ENCODE measurements around the gene USO1.
"Not testable (repeated sequence)": the region's sequence is repeated elsewhere in the genome, so short reads cannot be mapped to it uniquely, and the experiment has no call there.

USO1 gene, protein sequence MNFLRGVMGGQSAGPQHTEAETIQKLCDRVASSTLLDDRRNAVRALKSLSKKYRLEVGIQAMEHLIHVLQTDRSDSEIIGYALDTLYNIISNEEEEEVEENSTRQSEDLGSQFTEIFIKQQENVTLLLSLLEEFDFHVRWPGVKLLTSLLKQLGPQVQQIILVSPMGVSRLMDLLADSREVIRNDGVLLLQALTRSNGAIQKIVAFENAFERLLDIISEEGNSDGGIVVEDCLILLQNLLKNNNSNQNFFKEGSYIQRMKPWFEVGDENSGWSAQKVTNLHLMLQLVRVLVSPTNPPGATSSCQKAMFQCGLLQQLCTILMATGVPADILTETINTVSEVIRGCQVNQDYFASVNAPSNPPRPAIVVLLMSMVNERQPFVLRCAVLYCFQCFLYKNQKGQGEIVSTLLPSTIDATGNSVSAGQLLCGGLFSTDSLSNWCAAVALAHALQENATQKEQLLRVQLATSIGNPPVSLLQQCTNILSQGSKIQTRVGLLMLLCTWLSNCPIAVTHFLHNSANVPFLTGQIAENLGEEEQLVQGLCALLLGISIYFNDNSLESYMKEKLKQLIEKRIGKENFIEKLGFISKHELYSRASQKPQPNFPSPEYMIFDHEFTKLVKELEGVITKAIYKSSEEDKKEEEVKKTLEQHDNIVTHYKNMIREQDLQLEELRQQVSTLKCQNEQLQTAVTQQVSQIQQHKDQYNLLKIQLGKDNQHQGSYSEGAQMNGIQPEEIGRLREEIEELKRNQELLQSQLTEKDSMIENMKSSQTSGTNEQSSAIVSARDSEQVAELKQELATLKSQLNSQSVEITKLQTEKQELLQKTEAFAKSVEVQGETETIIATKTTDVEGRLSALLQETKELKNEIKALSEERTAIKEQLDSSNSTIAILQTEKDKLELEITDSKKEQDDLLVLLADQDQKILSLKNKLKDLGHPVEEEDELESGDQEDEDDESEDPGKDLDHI

GRCh38 chr4:75724066-75724866 lies at the start of gene USO1:
Gene USO1 (plus strand): TSS chr4:75724577. CDS start chr4:75724820, 243 bp downstream.
- peak; percentile 98 for DNase-seq

- DNase-seq = no peak
Measured at GRCh38 chr4:75675004-75675531, 49.3 kb upstream of the USO1 start.

- DNase-seq = no peak
Measured at GRCh38 chr4:75678473-75678872, 45.9 kb upstream of the USO1 start.

DNA sequence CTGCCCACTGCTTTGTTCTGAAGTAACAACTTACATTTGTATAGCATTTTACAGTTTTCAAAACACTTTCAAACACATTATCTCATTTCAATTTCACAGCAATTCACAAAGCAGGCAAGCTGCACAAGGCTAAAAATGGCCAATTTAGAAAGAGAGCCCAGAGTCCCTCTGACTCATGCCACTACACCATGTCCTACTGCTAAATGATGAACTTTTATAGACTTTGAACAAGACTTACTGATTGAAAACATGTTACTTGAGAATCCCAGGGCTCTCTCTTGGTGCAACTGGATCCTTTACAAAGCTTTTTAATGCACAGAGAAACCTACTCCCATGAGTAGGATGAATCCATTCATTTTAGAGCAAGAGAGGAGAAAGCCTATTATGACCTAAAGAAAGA lies 45.4 kb upstream of the USO1 start:
- no peak for DNase-seq

GRCh38 chr4:75679876-75680575 lies 44.4 kb upstream of the USO1 start:
- no peak for DNase-seq

DNA sequence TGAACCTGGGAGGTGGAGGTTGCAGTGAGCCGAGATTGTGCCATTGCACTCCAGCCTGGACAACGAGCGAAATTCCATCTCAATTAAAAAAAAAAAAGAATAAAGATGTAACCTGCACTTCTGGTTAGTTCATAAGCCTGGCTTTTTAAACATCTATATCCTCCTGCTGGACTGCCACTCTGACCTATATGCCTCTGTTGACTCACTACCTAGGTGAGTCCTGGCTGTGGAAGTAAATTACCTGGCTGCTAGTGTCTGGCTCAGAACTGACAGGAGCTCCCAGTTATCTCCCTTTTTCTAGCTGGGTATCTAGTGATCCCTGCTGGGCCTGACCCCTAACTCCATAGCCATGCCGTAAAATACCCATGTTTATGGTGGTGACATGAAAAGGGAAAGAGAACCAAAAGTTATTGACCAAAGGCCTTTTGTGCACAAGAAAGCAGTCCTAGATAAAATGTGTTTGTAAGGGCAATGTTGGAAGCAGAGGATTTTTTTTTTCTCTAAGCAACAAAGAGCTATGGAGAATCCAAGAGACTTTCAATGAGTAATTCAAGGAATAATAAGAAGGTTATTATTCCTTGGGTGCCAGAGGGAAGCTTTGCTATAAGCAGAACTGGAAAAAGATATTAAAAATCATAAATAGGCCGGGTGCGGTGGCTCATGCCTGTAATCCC lies 40.8 kb upstream of the USO1 start:
- no peak for DNase-seq

- DNase-seq = no peak
Measured at GRCh38 chr4:75685546-75686189, 38.7 kb upstream of the USO1 start.

- no peak for DNase-seq
Measured at GRCh38 chr4:75686346-75686745, 38.0 kb upstream of the USO1 start.

- DNase-seq = not testable (repeated sequence)
Measured at GRCh38 chr4:75687125-75687524, 37.3 kb upstream of the USO1 start.

GRCh38 chr4:75692066-75692465 lies 32.3 kb upstream of the USO1 start:
- DNase-seq = peak; percentile 10

- no peak for DNase-seq
Measured at GRCh38 chr4:75696071-75696470, 28.3 kb upstream of the USO1 start.

DNA sequence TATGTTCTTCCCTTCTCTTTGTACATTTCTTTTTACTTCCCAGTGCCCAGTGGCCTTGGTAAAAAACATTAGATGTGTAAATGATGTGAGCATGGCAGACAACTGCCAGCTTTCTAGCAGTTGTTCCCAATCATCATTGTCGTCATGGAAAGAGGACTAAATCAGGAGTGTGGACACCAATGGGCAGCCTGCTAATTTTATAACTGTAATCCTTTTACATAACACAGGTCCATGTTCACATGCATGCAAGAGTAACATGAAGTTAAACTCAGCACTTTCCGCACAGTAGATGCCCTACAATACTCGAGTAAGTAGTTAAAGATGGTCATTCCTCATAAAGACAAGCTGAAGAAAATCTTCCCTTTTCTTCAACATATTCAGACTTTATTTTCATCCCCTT lies 27.8 kb upstream of the USO1 start:
- DNase-seq = no peak

DNA sequence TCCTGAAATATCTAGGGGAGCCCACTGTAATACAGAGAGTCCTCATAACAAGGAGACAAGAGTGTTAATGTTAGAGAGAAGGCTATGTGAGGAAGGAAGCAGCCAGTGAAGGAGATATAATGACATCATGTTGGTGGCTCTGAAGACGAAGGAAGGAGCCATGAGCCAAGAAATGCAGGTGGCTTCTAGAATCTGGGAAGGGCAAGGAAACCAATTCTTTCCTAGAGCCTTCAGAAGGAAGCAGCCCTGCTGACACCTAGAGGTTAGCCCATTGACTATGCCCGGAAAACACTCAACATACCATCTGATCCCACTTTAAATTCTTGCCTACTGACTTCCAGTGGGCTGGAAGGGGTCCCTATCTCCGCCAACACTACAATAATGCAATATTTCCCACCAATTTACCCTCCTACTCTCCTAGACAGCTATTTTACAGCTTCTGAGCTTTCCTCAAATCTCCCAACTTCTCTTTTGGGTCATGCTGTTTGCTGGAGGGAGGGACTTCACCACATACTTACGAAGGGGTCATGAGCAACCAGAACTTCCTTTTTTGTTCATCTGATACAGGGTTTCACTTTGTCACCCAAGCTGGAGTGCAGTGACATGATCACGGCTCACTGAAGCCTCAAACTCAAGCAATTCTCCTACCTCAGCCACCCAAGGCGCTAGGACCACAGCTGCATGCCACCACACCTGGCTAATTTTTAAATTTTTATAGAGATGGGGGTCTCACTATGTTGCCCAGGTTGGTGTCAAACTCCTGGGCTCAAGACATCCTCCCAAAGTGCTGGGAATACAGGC lies 26.0 kb upstream of the USO1 start:
- no peak for DNase-seq

DNA sequence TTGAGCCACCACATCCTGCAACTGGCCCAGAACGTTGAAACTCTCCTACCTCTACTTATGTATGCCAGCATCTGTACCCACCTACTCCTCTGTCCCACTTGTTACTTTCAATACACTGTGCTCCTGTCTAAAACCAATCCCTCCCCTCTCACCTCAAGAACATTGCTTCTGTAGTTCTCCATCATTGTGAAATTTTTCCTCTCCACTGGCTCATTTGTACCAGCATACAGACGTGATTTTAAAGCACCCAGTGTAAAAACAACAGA lies 25.5 kb upstream of the USO1 start:
- no peak for DNase-seq

- no peak for DNase-seq
Measured at GRCh38 chr4:75699299-75699698, 25.1 kb upstream of the USO1 start.

DNA sequence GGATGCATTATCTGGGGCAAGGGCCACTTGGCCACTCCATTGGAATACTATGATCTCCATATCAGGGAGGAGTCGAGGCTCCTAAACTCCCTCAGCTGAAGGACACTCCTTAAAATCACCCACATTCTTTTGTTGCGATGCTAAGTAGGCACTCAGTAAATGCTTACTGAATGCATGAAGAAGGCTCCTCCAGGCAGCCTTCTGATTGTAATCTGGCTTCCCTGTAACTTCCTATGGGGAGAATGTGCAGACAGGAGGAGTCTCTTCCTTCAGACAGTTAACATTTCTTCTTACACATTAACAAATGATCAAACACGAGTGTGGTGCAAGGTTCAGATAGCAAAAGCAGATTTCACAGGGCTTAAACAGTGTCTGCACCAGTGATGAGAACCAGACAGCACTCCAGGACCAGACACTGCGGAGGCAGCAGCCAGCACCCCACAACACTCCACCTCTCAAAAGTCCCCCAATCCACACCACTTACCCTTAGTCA lies 21.4 kb upstream of the USO1 start:
- DNase-seq = no peak

DNA sequence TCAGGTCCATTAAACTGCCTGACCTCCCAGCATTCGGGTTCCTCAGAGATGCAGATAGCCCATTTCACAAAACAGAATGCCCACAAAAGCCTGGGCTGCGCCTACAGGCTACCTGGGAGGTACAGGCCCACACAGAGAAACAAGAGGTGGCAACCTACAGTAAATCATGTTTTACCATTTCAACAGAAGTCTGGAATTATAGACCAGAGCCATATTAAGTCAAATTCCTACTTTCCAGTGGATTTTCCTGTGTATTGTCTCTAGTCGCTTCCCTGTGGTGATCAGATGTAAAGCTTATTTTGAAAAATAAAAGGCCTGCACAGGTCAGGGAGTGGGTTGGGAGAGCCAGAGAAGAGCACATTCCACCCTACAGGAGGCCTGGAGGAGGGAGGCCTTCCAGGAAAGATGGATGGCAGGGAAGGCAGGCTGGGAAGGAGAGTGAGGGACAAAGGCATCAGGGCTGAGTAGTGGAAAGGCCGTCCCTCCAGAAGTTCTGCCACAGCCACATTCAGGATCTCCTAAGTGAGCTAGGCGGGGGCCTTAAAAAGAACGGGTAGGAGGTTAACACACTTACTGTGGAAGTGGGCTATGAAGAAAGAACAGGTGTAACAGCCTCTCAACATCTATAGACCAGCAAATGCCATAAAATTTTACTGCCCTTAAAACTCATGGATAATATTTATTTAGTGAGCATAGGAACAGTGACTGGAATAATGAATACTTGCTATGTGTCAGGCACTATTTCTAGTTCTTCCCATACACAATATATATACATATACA lies 19.0 kb upstream of the USO1 start:
- DNase-seq = no peak

DNA sequence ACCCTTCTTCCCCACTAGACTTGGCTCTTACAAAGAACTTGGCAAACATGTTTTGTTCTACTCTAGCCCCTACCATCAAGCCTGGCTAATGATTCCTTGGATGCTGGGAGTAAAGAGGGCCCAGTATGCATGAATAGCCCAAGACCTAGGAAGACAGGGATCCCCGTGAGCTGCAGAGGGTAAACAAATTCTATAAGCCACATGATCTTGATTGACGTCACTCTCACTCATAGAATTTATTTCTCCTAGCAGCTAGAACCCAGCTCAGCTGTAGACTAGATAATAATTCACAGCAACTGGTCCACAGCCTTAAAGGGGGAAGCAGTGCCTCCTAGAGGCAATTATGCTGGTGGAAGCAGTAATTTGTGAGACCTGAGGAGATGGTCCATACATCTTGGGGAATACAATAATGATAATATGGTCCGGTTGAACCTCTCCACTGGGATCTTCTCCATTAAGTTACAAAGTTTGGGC lies 16.1 kb upstream of the USO1 start:
- DNase-seq = peak; percentile 18

- no peak for DNase-seq
Measured at GRCh38 chr4:75710246-75710645, 14.1 kb upstream of the USO1 start.
